Measurements from ENCODE around the gene ELF2.
A peak's percentile ranks its signal among the peaks of the same experiment; 100 is the strongest.
"Not testable (repeated sequence)": the region's sequence is repeated elsewhere in the genome, so short reads cannot be mapped to it uniquely, and the experiment has no call there.

The ELF2 gene

DNA sequence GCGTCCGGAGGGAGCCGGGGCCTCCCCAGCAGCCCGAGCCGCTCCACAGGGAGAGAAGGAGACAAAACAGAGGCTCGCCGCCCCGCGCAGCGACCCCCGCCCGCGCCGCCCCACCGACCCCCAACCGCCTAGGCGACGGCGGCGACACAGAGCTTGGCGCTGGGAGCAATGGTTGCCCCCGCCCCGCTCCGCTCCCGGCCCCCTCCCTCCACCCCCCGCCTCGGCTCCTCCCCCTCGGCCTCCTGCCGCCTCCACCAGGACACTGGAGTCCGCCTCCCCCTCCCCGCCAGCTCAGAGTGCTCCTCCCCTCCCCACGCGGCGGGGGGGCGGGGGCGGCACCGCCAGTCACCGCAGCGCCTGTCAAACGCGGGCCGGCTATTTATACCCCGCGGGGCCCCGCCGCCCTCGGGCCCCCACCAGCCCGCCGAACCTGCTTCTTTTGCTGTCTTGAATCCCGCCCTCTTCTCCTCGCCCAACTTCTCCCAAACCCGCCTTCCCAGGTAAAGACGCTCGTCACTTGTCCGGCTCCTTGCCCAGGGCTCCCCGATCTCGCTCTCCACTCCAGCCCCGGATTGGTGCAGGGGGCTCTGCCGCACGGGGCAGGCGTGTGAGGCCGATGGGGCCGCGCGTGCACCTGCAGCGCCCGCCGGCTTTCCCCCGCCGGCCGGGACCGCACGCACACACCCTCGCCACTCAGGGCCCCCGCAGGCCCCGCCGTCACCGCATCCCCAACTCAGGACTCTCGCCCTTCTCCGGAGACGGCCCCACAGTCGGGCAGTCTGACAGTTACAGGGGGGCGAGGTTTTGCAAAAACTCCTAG, at the start of gene ELF2:
ELF2 (minus strand) TSS at position 170 of the 820 bp plus-strand sequence. CDS start 39,517 bp downstream, outside the sequence.
- DNase-seq (ENCODE audit: low read depth): no peak

DNA sequence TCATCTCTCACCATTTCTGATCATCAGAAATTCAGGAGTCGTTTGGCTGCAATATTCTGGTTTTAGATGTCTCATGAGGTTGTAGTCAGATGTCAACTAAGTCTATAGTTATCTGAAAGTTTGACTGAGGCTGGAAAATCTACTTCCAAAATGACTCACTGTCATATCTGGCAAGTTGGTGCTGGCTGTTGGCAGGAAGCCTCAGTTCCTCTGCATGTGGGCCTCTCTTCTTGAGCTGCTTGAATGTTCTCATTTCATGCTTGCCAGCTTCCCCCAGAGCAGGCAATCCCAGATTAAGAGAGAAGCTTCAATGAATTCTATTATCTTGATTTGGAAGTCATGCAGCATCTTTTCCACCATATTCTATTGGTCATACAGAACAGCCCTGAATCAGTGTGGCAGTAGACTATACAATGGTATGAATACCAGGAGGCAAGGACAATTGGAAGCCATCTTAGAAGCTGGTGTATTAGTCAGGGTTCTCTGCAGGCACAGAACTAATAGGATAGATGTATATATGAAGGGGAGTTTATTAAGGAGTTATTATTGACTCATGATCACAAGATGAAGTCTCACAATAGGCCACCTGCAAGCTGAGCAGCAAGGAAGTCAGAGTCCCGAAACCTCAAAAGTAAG, 46.8 kb upstream of the ELF2 start:
- no peak for DNase-seq (ENCODE audit: low read depth)

DNA sequence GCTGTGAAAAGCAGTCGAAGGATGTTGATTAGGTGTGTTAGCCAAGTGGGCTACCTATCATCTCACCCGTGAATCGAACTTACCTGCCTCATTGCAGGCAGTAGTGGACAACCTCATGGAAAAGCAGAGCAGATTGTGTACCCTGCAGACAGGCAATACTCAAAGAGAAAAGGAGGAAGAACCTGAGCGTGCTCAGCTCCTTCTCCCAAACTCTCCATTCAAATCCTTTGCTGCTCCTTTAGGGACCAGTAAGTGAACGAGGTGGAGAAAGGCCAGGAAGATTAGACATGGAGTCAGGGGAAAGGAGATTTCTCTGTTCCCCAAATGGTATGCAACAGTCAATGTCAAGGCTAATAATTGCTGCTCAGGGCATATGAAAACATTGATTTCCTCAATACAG, 45.2 kb upstream of the ELF2 start:
- no peak for DNase-seq (ENCODE audit: low read depth)

DNA sequence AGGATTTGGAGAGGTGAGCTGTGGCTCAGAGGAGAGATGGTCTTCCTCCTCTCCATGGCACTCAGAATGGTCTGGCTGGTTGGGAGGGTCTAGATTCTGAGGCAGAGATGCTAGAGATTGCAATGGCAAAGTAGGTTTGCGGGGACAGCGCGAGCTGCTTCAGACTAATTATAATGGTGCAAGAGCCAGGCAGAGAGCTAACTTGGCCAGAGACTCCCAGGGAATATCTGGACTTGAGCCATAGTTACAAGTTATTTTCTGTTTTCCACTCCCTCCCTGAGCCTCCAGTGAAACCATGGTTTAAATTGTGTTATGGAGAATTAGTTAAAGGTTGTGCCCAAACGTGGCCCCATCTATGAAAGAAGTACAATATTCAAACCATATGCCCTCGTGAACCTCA, 44.7 kb upstream of the ELF2 start:
- no peak for DNase-seq (ENCODE audit: low read depth)

- DNase-seq (ENCODE audit: low read depth): no peak
Measured at GRCh38 chr4:139219450-139220055, 42.5 kb upstream of the ELF2 start.

GRCh38 chr4:139214039-139214534, 37.1 kb upstream of the ELF2 start:
- DNase-seq (ENCODE audit: low read depth): no peak

DNA sequence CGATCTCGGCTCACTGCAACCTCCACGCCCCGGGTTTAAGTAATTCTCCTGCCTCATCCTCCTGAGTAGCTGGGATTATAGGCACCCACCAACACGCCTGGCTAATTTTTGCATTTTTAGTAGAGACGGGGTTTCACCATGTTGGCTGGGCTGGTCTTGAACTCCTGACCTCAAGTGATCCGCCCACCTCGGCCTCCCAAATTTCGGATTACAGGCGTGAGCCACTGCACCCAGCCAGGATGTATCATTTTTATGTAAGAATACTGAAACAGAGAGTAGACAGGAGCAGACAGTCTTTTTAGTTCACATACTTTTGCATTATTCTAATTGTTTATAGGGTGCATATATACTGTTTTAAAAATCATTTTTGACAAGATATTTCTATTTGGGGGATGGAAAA, 36.6 kb upstream of the ELF2 start:
- DNase-seq (ENCODE audit: low read depth): not testable (repeated sequence)

- DNase-seq (ENCODE audit: low read depth): no peak
Measured at GRCh38 chr4:139212900-139213299, 35.9 kb upstream of the ELF2 start.

DNA sequence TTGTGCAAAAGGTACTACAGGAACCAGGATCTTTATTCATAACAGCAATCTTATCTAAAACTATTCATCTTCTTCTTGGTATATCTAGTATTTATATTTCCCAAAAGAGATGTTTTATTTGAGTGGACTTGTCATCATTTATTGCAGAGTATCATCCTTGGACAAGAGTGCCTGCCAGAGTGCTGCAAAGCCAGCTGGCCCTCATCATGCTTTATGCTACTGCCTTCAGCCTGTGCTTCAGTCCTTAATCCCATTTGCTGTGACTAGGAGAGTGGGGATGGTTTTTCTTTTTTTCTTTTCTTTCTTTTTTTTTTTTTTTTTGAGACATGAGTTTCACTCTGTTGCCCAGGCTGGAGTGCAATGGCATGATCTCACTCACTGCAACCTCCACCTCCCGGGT, 33.5 kb upstream of the ELF2 start:
- no peak for DNase-seq (ENCODE audit: low read depth)

DNA sequence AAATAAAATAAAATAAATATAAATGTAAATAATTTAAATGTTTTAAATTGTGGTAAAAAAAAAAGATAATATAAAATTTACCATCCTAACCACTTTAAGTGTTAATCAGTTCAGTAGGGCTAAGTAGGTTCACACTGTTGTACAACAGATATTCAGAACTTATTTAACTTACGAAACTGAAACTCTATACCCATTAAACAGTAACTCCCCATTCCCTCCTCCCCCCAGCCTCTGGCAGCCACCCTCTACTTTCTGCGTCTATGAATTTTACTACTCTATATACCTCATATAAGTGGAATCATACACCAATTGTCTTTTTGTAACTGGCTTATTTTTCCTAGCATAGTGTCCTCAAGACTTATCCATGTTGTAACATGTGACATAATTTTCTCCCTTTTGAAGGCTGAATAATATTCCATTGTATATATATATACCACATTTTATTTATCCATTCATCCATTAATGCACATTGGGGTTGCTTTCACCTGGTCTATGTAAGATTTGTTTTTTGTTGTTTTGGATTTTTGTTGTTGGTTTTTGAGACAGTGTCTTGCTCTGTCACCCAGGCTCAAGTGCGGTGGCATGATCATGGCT, 32.5 kb upstream of the ELF2 start:
- no peak for DNase-seq (ENCODE audit: low read depth)

DNA sequence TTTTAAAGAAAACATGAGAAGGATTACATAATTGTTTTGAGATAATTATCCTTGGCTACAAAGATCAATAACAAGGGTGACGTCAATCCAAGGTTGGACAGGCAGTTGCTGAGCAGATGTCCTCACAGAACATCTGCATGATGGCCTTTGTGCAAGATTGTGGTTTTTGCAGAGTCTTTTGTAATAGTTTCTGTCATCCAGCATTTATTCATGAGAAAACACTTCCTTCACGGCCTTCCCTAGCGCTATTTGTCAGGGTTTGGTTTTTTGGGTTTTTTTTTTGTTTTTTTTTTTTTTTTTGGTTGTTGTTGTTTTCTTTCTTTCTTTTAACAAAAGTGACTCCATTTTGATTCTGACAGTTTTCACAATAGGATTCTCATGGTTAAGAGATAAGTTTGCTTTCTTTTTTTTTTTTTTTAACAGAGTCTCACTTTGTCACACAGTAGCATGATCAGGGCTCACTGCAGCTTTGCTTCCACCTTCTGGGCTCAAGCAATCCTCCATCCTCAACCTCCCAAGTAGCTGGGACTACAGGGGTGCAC, 31.5 kb upstream of the ELF2 start:
- DNase-seq (ENCODE audit: low read depth): peak; percentile 60

DNA sequence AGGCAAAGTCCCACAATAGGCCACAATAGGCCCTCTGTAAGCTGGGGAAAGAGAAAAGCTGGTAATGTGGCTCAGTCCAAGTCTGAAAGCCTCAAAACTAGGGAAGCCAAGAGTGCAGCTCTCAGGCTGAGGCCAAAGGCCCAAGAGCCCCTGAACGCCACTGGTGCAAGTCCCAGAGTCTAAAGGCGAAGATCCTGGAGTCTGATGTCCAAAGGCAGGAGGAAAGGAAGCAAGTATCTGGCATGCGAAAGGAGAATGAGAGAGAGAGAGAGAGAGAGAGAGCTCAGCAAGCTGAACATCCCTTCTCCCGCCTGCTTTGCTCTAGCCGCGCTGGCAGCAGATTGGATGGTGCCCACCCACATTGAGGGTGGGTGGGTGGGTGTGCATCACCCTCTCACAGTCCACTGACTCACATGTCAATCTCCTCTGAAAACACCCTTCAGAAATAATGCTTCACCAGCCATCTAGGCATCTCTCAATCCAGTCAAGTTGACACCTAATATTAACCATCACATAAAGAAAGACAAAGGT, 30.9 kb upstream of the ELF2 start:
- DNase-seq (ENCODE audit: low read depth): no peak

DNA sequence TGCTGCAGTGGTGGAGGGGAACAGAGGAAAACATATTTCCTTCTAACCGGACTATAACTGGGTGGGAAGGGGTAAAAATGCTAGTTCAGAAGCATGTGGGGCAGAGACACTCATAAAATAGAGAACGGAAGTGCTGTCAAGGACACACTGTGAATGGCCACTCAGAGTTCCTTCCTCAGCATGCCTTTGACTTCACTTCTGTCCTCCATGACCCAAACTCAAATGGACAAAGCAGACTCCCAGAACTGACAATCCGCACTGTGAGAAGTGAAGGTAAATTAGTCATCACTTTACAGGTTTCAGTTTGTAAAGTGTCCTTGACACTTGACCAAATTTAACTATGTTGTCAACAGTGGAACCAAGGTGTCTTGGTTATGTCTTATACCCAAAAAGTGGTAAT, 30.2 kb upstream of the ELF2 start:
- DNase-seq (ENCODE audit: low read depth): no peak

DNA sequence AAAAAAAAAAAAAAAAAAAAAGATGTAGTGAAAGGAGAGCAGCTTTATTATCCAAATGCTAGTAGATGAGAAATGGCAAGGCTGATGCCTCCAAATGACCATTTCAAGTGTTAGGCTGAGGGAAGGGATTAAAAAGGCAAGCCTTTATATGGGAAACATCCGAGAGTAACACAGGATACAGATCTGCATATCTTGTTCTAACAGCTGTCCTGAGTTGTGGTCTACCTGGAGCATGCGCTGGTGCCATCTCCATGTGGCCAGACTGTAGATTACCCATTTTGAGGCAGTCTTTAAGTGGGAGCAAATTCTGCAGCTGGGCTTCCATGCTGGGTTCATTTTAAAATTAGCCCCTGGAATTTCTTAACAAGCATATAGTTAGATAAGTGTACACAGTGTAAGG, 26.0 kb upstream of the ELF2 start:
- no peak for DNase-seq (ENCODE audit: low read depth)

GRCh38 chr4:139200506-139200905, 23.5 kb upstream of the ELF2 start:
- no peak for DNase-seq (ENCODE audit: low read depth)

DNA sequence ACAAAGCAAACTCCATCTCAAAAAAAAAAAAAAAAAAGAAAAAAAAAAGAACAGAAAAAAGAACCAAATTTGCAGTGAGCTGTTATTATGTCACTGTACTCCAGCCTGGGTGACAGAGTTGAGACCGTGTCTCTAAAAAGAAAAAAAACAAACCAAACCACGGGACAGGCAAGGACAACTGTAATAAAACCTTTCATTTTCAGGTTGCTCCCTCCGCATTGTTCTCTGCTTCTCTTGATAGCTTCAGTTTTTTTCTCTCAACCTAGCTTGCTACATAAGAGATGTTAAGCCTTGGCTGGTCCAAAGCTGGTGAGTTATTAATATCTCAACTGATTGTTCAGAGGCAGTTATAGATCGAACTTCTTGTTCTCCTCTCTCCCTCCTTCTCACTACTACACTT, 23.1 kb upstream of the ELF2 start:
- no peak for DNase-seq (ENCODE audit: low read depth)

GRCh38 chr4:139197214-139197613, 20.2 kb upstream of the ELF2 start:
- not testable (repeated sequence) for DNase-seq (ENCODE audit: low read depth)

DNA sequence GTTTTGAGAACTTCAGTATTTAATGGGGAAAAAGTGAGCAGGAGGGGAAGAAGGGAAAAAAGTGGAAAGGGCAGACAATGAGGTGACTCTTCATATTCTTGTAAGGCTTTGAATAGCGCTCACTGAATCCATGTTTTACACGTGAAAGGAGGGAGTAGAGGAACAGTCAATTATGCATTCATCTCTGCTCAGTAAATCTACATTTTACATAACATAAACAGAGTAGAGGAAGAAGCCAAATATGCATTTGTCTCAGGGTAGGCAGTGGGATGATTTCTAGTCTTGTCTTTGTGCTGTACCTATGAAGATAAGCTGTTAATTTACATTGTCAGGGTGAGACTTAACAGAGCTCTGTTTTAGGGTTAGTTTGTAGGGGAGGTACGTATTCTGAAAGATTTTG, 19.4 kb upstream of the ELF2 start:
- DNase-seq (ENCODE audit: low read depth): no peak

GRCh38 chr4:139191373-139191772, 14.4 kb upstream of the ELF2 start:
- DNase-seq (ENCODE audit: low read depth): no peak

GRCh38 chr4:139189972-139190371, 13.0 kb upstream of the ELF2 start:
- no peak for DNase-seq (ENCODE audit: low read depth)

DNA sequence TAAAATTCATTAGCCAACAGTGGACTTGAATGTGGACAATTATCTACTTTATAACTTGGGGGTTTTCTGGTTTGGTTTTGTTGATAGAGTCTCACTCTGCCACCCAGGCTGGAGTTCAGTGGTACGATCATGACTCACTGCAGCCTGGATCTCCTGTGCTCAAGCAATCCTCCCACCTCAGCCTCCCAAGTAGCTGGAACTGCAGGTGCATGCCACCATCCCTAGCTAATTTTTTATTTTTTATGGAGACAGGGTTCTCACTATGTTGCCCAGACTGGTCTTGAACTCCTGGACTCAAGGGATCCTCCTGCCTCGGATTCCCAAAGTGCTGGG, 12.4 kb upstream of the ELF2 start:
- no peak for DNase-seq (ENCODE audit: low read depth)
